Breast epithelium (tissue), 3 donors: ENCODE results near the gene FUT7.

ENCODE experiments used
- CTCF ChIP-seq, 3 donors: fragments of 450-650 bp; IDR thresholded peaks; one replicate each; pipeline ENCODE4 v1.5.1; 2016 to 2017; ENCODE audit warnings: antibody characterized with exemption in 3 of 3, mild to moderate bottlenecking in 3 of 3, moderate library complexity in 3 of 3
- POLR2A ChIP-seq: fragments of 450-650 bp; IDR thresholded peaks from one replicate; pipeline ENCODE4 v1.6.1; 2016; ENCODE audit warnings: antibody characterized with exemption, mild to moderate bottlenecking, moderate library complexity

GRCh38 chr9:136981588-136982231, 50.2 kb downstream of the FUT7 start:
- no peak for TF ChIP-seq POLR2A
- TF ChIP-seq CTCF (IDR thresholded peaks at IDR 0.05): no peak
